GM12874 (cell line): Measurements from ENCODE around the gene TRIM8.

Experiments
- CTCF ChIP-seq: IDR thresholded peaks from 2 replicates; pipeline ENCODE4 v1.5.1; 2011; ENCODE audit warnings: low read depth, mild to moderate bottlenecking, control low read depth, low read length, moderate library complexity; ENCODE audit not compliant: insufficient read depth

The TRIM8 gene

GRCh38 chr10:102648889-102649796 is 4.9 kb downstream of the TRIM8 start:
- TF ChIP-seq CTCF: no peak

GRCh38 chr10:102649797-102650654 is 5.7 kb downstream of the TRIM8 start:
- no peak for TF ChIP-seq CTCF

GRCh38 chr10:102650655-102651454 is 6.6 kb downstream of the TRIM8 start:
- TF ChIP-seq CTCF: no peak

- no peak for TF ChIP-seq CTCF
Measured at GRCh38 chr10:102651455-102652169, 7.3 kb downstream of the TRIM8 start.

- no peak for TF ChIP-seq CTCF
Measured at GRCh38 chr10:102652170-102652916, 8.1 kb downstream of the TRIM8 start.

- no peak for TF ChIP-seq CTCF
Measured at GRCh38 chr10:102653060-102653459, 8.8 kb downstream of the TRIM8 start.
